HepG2 (cell line): ENCODE measurements around the gene SEMA3F.

ENCODE experiments used
- CHD4 ChIP-seq: fragments of 200-600 bp; sonication (generic); IDR thresholded peaks from 2 replicates; pipeline ENCODE4 v1.7.0; 2017; ENCODE audit warnings: mild to moderate bottlenecking, low read length, borderline replicate concordance
- HNRNPUL1 ChIP-seq: fragments of 200-400 bp; formaldehyde crosslinking; IDR thresholded peaks from 2 replicates; pipeline ENCODE4 v1.6.1; 2017; ENCODE audit warnings: low read depth, mild to moderate bottlenecking, low read length, moderate library complexity
- NPAS2 ChIP-seq: sonication (generic); formaldehyde crosslinking; IDR thresholded peaks from 2 replicates; pipeline ENCODE4 v1.8.0; 2022; ENCODE audit warnings: mild to moderate bottlenecking, missing genetic modification reagents, borderline replicate concordance
- NR2F1 ChIP-seq, 2 experiments: fragments of 450-650 bp in 1 of 2; formaldehyde crosslinking in 1 of 2; IDR thresholded peaks; 2 replicates each; pipeline versions ENCODE4 v1.5.0 to v1.6.1; 2016 to 2020; ENCODE audit warnings: mild to moderate bottlenecking in 1 of 2, missing compliant biosample characterization in 1 of 2, missing genetic modification reagents in 1 of 2, moderate library complexity in 1 of 2
- POLR2A ChIP-seq, 2 experiments: IDR thresholded peaks; 2 replicates each; pipeline ENCODE4 v1.6.1; 2011; ENCODE audit warnings: low read depth in 2 of 2, low read length in 2 of 2, mild to moderate bottlenecking in 1 of 2, moderate library complexity in 1 of 2; ENCODE audit not compliant: insufficient read depth in 1 of 2
- ZNF224 ChIP-seq: sonication (generic); formaldehyde crosslinking; IDR thresholded peaks from 2 replicates; pipeline ENCODE4 v1.5.0; 2020; ENCODE audit warnings: mild to moderate bottlenecking, missing genetic modification reagents
- ZNF431 ChIP-seq: sonication (generic); formaldehyde crosslinking; IDR thresholded peaks from 2 replicates; pipeline ENCODE4 v1.9.0; 2022; ENCODE audit warnings: missing genetic modification reagents, low read depth, mild to moderate bottlenecking, borderline replicate concordance
- TF ChIP-seq, protein P1 (sequence below): sonication (generic); formaldehyde crosslinking; IDR thresholded peaks from 2 replicates; pipeline ENCODE4 v1.5.0; 2020; ENCODE audit warnings: mild to moderate bottlenecking, missing genetic modification reagents, moderate library complexity

DNA sequence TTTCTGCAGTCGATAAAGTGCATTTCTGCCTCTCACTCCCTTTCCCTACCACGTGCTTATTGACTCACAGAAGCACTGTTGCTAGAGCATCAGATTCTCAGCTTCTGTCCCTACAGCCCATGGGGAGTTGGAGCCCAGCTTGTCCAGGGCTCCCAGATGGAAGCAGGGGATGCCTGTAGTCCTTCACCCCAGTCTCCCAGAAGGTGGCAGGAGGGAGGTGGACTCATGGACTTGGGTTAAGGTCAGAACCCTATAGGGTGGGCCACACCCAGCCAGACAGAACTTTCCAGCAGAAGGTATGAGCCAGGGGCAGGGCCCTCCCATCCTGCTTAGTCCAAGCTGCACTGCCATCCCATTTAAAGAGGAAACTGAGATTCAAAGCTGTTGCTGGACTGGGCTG is 33.1 kb upstream of the SEMA3F start:
- TF ChIP-seq POLR2A (IDR thresholded peaks at IDR 0.05; ENCODE audit: insufficient read depth in 1 of 2, low read depth in 2 of 2, low read length in 2 of 2) (no peak), NR2F1 (CRISPR knock-in tag; IDR thresholded peaks at IDR 0.05) (no peak), ZNF224 (no peak), CHD4 (no peak), HNRNPUL1 (no peak), ZNF431 (CRISPR knock-in tag) (no peak), NPAS2 (CRISPR knock-in tag) (no peak)
- TF ChIP-seq, protein P1, sequence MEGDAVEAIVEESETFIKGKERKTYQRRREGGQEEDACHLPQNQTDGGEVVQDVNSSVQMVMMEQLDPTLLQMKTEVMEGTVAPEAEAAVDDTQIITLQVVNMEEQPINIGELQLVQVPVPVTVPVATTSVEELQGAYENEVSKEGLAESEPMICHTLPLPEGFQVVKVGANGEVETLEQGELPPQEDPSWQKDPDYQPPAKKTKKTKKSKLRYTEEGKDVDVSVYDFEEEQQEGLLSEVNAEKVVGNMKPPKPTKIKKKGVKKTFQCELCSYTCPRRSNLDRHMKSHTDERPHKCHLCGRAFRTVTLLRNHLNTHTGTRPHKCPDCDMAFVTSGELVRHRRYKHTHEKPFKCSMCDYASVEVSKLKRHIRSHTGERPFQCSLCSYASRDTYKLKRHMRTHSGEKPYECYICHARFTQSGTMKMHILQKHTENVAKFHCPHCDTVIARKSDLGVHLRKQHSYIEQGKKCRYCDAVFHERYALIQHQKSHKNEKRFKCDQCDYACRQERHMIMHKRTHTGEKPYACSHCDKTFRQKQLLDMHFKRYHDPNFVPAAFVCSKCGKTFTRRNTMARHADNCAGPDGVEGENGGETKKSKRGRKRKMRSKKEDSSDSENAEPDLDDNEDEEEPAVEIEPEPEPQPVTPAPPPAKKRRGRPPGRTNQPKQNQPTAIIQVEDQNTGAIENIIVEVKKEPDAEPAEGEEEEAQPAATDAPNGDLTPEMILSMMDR (CRISPR knock-in tag): no peak
